H1 (cell line): ENCODE data around the gene DEUP1. TPM values are rescaled to one million over a fixed set of nuclear protein-coding genes. Genes with fewer than 3 reads are reported as not detected.

ENCODE experiments used
- CTCF ChIA-PET: fragments of 300-600 bp; sonication (Branson Sonifier 250); formaldehyde crosslinking; loops from one replicate; lab custom pipeline; 2021; ENCODE audit not compliant: partially characterized antibody; lab: Charles Lee
- POLR2A ChIA-PET: fragments of 300-600 bp; sonication (Branson Sonifier 250); formaldehyde crosslinking; loops from one replicate; lab custom pipeline; 2021; ENCODE audit warnings: inconsistent platforms; ENCODE audit not compliant: partially characterized antibody; lab: Charles Lee
- DNase-seq, 2 experiments: peaks; one replicate each; pipeline versions ENCODE4 v3.0.0 to v3.0.0-alpha.2; 2010 to 2022; ENCODE audit warnings: low spot score in 2 of 2, low read depth in 1 of 2, mixed read lengths in 1 of 2
- FAIRE-seq: peaks from 2 replicates; lab custom pipeline; 2011; peaks lifted over from hg19 to GRCh38; lab: Jason Lieb, UNC
- H2AFZ ChIP-seq: 2 replicates; pipeline ENCODE4 v1.8.1; 2012; ENCODE audit warnings: low read length, inconsistent platforms
- H2AK5ac ChIP-seq: 2 replicates; pipeline ENCODE4 v1.6.1; 2013; ENCODE audit warnings: low read depth, low read length
- H2BK120ac ChIP-seq: replicated peaks from 2 replicates; pipeline ENCODE3; 2013; ENCODE audit warnings: low read depth, low read length, inconsistent platforms
- H2BK12ac ChIP-seq: 2 replicates; pipeline ENCODE4 v1.6.1; 2013; ENCODE audit warnings: low read depth, low read length
- H2BK15ac ChIP-seq: 2 replicates; pipeline ENCODE4 v1.6.1; 2013; ENCODE audit warnings: low read length
- H2BK20ac ChIP-seq: 2 replicates; pipeline ENCODE4 v1.6.1; 2013; ENCODE audit warnings: low read length
- H2BK5ac ChIP-seq: 2 replicates; pipeline ENCODE4 v1.6.1; 2013; ENCODE audit warnings: low read depth, low read length
- H3K14ac ChIP-seq: 2 replicates; pipeline ENCODE4 v1.6.1; 2013; ENCODE audit warnings: inconsistent platforms; ENCODE audit not compliant: insufficient read length
- H3K18ac ChIP-seq: 2 replicates; pipeline ENCODE4 v1.6.1; 2013; ENCODE audit warnings: low read length; ENCODE audit errors: extremely low read depth
- H3K23ac ChIP-seq: 2 replicates; pipeline ENCODE4 v1.6.1; 2013; ENCODE audit warnings: inconsistent platforms; ENCODE audit not compliant: insufficient read length
- H3K23me2 ChIP-seq: 2 replicates; pipeline ENCODE4 v1.6.1; 2013; ENCODE audit warnings: low read depth, low read length
- H3K27ac ChIP-seq: 2 replicates; pipeline ENCODE4 v1.6.1; 2011; ENCODE audit warnings: low read depth, low read length, inconsistent platforms
- H3K27me3 ChIP-seq, 4 experiments: replicated peaks in 1 of 4; 1 replicate in 1 of 4; 2 replicates in 3 of 4; pipeline versions ENCODE4 v1.6.1 to v1.8.1; 2011 to 2013; ENCODE audit warnings: low read length in 3 of 4, mild to moderate bottlenecking in 3 of 4, inconsistent platforms in 2 of 4, mixed read lengths in 2 of 4, moderate library complexity in 1 of 4; ENCODE audit not compliant: control insufficient read depth in 3 of 4, insufficient read depth in 3 of 4; ENCODE audit errors: extremely low read depth in 1 of 4
- H3K36me3 ChIP-seq, 4 experiments: 2 replicates each; pipeline versions ENCODE4 v1.6.1 to v1.8.1; 2011 to 2013; ENCODE audit warnings: mild to moderate bottlenecking in 4 of 4, low read length in 3 of 4, moderate library complexity in 2 of 4, control low read depth in 1 of 4, inconsistent platforms in 1 of 4; ENCODE audit not compliant: insufficient read depth in 4 of 4, control insufficient read depth in 2 of 4
- H3K4ac ChIP-seq: replicated peaks from 2 replicates; pipeline ENCODE3; 2013; ENCODE audit warnings: low read length, low read depth, mixed read lengths, inconsistent platforms; ENCODE audit not compliant: insufficient read length
- H3K4me1 ChIP-seq, 4 experiments: replicated peaks in 1 of 4; 1 replicate in 1 of 4; 2 replicates in 3 of 4; pipeline versions ENCODE4 v1.6.1 to v1.8.1; 2011 to 2013; ENCODE audit warnings: low read length in 3 of 4, inconsistent platforms in 2 of 4, mixed read lengths in 1 of 4; ENCODE audit not compliant: insufficient read depth in 4 of 4, control insufficient read depth in 3 of 4
- H3K4me2 ChIP-seq, 2 experiments: 2 replicates each; pipeline versions ENCODE4 v1.6.1 to v1.8.1; 2011 to 2013; ENCODE audit warnings: low read depth in 2 of 2, low read length in 2 of 2, control low read depth in 1 of 2, inconsistent platforms in 1 of 2, mild to moderate bottlenecking in 1 of 2; ENCODE audit not compliant: insufficient read depth in 1 of 2
- H3K4me3 ChIP-seq, 4 experiments: fragments of 200-600, 300-600 bp in 1 of 4; sonication (generic), shearing (Covaris generic), sonication (Bioruptor Twin) in 1 of 4; 2 replicates each; pipeline versions ENCODE4 v1.5.1 to v1.8.1; 2011 to 2016; ENCODE audit warnings: low read length in 4 of 4, low read depth in 3 of 4, control low read depth in 2 of 4, inconsistent platforms in 2 of 4, mild to moderate bottlenecking in 2 of 4, mixed read lengths in 1 of 4, moderate library complexity in 1 of 4; ENCODE audit not compliant: insufficient read depth in 2 of 4; ENCODE audit errors: extremely low read depth in 1 of 4
- H3K56ac ChIP-seq: replicated peaks from 2 replicates; pipeline ENCODE3; 2013; ENCODE audit warnings: low read depth, mild to moderate bottlenecking, mixed read lengths, low read length, inconsistent platforms; ENCODE audit not compliant: insufficient read length
- H3K79me1 ChIP-seq: 2 replicates; pipeline ENCODE4 v1.6.1; 2013; ENCODE audit warnings: low read depth, low read length, control low read depth
- H3K79me2 ChIP-seq, 2 experiments: 2 replicates each; pipeline versions ENCODE4 v1.6.1 to v1.8.1; 2012 to 2013; ENCODE audit warnings: low read length in 2 of 2, mild to moderate bottlenecking in 2 of 2, inconsistent platforms in 1 of 2; ENCODE audit not compliant: insufficient read depth in 2 of 2, control insufficient read depth in 1 of 2
- H3K9ac ChIP-seq, 4 experiments: replicated peaks in 1 of 4; 1 replicate in 1 of 4; 2 replicates in 3 of 4; pipeline versions ENCODE4 v1.6.1 to v1.8.1; 2011 to 2013; ENCODE audit warnings: low read depth in 3 of 4, low read length in 3 of 4, control low read depth in 2 of 4, mild to moderate bottlenecking in 2 of 4, moderate library complexity in 2 of 4, inconsistent platforms in 1 of 4; ENCODE audit errors: extremely low read depth in 1 of 4
- H3K9me3 ChIP-seq, 2 experiments: 2 replicates each; pipeline versions ENCODE4 v1.6.1 to v1.8.1; 2012 to 2013; ENCODE audit warnings: mild to moderate bottlenecking in 2 of 2, moderate library complexity in 2 of 2, control low read depth in 1 of 2, inconsistent platforms in 1 of 2, low read depth in 1 of 2, low read length in 1 of 2, mixed read lengths in 1 of 2; ENCODE audit not compliant: insufficient read depth in 2 of 2
- H4K20me1 ChIP-seq, 2 experiments: replicated peaks in 1 of 2; 2 replicates each; pipeline versions ENCODE3 to v1.8.1; 2011 to 2013; ENCODE audit warnings: inconsistent platforms in 2 of 2, low read length in 2 of 2, mild to moderate bottlenecking in 1 of 2; ENCODE audit not compliant: insufficient read depth in 2 of 2, control insufficient read depth in 1 of 2
- H4K5ac ChIP-seq: 2 replicates; pipeline ENCODE4 v1.6.1; 2013; ENCODE audit warnings: low read length, low read depth, mixed read lengths, inconsistent platforms; ENCODE audit not compliant: insufficient read length
- H4K8ac ChIP-seq: 2 replicates; pipeline ENCODE4 v1.8.0; 2013; ENCODE audit warnings: mild to moderate bottlenecking, moderate library complexity, low read length, inconsistent platforms; ENCODE audit not compliant: insufficient read depth; ENCODE audit errors: extremely low read depth
- H4K91ac ChIP-seq: replicated peaks from 2 replicates; pipeline ENCODE3; 2013; ENCODE audit warnings: low read length, mixed read lengths, inconsistent platforms; ENCODE audit not compliant: insufficient read length
- CBX8 ChIP-seq: fragments of 300-800, 300-1000 bp; sonication (generic); IDR thresholded peaks from 2 replicates; pipeline ENCODE4 v1.7.1; 2016; ENCODE audit warnings: low read depth, low read length, borderline replicate concordance
- EP300 ChIP-seq, 2 experiments: IDR thresholded peaks; 1 replicate in 1 of 2; 2 replicates in 1 of 2; pipeline ENCODE4 v1.6.1; 2011 to 2012; ENCODE audit warnings: low read depth in 2 of 2, low read length in 2 of 2, mild to moderate bottlenecking in 2 of 2, borderline replicate concordance in 1 of 2, inconsistent platforms in 1 of 2, moderate library complexity in 1 of 2
- FOSL1 ChIP-seq: IDR thresholded peaks from 2 replicates; pipeline ENCODE4 v1.6.1; 2011; ENCODE audit warnings: mild to moderate bottlenecking, low read depth, low read length, moderate library complexity; ENCODE audit not compliant: insufficient read depth
- HDAC6 ChIP-seq: IDR thresholded peaks from one replicate; pipeline ENCODE4 v1.7.1; 2012; ENCODE audit warnings: low read depth, mild to moderate bottlenecking, inconsistent platforms, low read length, moderate library complexity
- SIRT6 ChIP-seq: IDR thresholded peaks from one replicate; pipeline ENCODE4 v1.7.1; 2012; ENCODE audit warnings: low read length, inconsistent platforms
- USF2 ChIP-seq: IDR thresholded peaks from 2 replicates; pipeline ENCODE4 v1.6.1; 2011; ENCODE audit warnings: low read length, improper control_type of control experiment
- ZNF274 ChIP-seq: IDR thresholded peaks from 2 replicates; pipeline ENCODE4 v1.7.0; 2012; ENCODE audit warnings: low read length, borderline replicate concordance; ENCODE audit errors: extremely low read depth
- WGBS, 2 experiments: shearing (Covaris generic) in 1 of 2; methylation state at CpG; one replicate each; pipeline versions ENCODE4 v1.1.6 to v1.1.7; 2013 to 2015; ENCODE audit warnings: low lambda C conversion rate in 2 of 2, mixed read lengths in 2 of 2, inconsistent platforms in 1 of 2, low coverage in 1 of 2, missing lambda C conversion rate in 1 of 2; ENCODE audit not compliant: insufficient replicate concordance in 2 of 2, insufficient coverage in 1 of 2, insufficient read length in 1 of 2; ENCODE audit errors: extremely low coverage in 1 of 2, missing lambda C conversion rate in 1 of 2; 5-methylcytosine and 5-hydroxymethylcytosine counted together
- polyA plus RNA-seq, 7 experiments: library from polyadenylated mRNA; depleted of rRNA in 3 of 7; stranded (reverse) in 5 of 7; unstranded in 2 of 7; fragments of >200 nt in 5 of 7; fragments of 200-250 nt in 2 of 7; gene quantifications; 1 replicate in 5 of 7; 2 replicates in 1 of 7; 4 replicates in 1 of 7; pipeline versions ENCODE4 v1.2.1 to v1.2.3, GENCODE V29; 2011 to 2013; ENCODE audit warnings: missing spikeins in 2 of 7, mixed read lengths in 2 of 7
- total RNA-seq: library from RNA; stranded (reverse); fragmentation: NEBNext Ultra II Directional; extraction: Animal tissue kit (Norgen Biotek cat#: 25700); gene quantifications from 2 replicates; pipeline ENCODE4 v1.2.1, GENCODE V29; 2021
- TF ChIP-seq, protein P1 (sequence below): IDR thresholded peaks from 2 replicates; pipeline ENCODE4 v1.6.1; 2011; ENCODE audit warnings: low read depth, mild to moderate bottlenecking, low read length; ENCODE audit not compliant: insufficient read depth

Gene DEUP1
- total and polyA plus RNA-seq, 2 of the 8 experiments (the other 6 are each of a cell fraction or from before 2014, with no cell fraction given): 0.45 TPM; not detected in 1

GRCh38 chr11:93289782-93290463 is 40.6 kb upstream of the DEUP1 start:
- Histone ChIP-seq H4K91ac (no peak overlapping the region), H4K8ac (no peak overlapping the region), H2BK120ac (no peak overlapping the region), H3K4me2 (no peak overlapping the region), H3K9me3 (no peaks in the 10 kb centered on the region), H3K79me2 (no peaks in the 10 kb centered on the region), H2BK15ac (no peak overlapping the region), H3K4me3 (no peak overlapping the region), H3K18ac (no peak overlapping the region), H4K5ac (no peak overlapping the region), H3K9ac (no peak overlapping the region), H2BK20ac (no peak overlapping the region), H3K23me2 (no peaks in the 10 kb centered on the region), H2BK12ac (no peak overlapping the region), H3K14ac (no peak overlapping the region), H3K27ac (no peak overlapping the region), H3K56ac (no peak overlapping the region), H3K27me3 (no peaks in the 10 kb centered on the region), H4K20me1 (no peaks in the 10 kb centered on the region), H3K23ac (no peak overlapping the region), H3K4me1 (no peaks in the 10 kb centered on the region), H2BK5ac (no peak overlapping the region), H3K79me1 (no peaks in the 10 kb centered on the region), H3K36me3 (no peaks in the 10 kb centered on the region; a peak in 1 of 8 replicates), H2AFZ (no peak overlapping the region), H3K4ac (no peak overlapping the region), H2AK5ac (no peak overlapping the region)
- DNase-seq (no peak), FAIRE-seq (no peak)
- ChIA-PET CTCF (no interaction called here), POLR2A (interaction anchor here (0.7 kb wide), 1 partner anchor 22 kb away, joined by 3 read pairs; no protein-coding TSS in a partner anchor)
- WGBS, 2 experiments: 83% methylated on average over 5 of the region's 5 CpGs; no CpG with 5 or more reads in 1 of the 2 experiments
- TF ChIP-seq FOSL1: no peak
- TF ChIP-seq CBX8: no peak
- TF ChIP-seq HDAC6: no peak
- TF ChIP-seq SIRT6: no peak
- TF ChIP-seq USF2: no peak
- TF ChIP-seq EP300 (IDR thresholded peaks at IDR 0.05; ENCODE audit: borderline replicate concordance in 1 of 2, low read depth in 2 of 2, low read length in 2 of 2): no peak
- TF ChIP-seq ZNF274: no peak
- TF ChIP-seq, protein P1, sequence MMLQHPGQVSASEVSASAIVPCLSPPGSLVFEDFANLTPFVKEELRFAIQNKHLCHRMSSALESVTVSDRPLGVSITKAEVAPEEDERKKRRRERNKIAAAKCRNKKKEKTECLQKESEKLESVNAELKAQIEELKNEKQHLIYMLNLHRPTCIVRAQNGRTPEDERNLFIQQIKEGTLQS: no peak
